Measurements from ENCODE around the gene CFAP210.

The CFAP210 gene

GRCh38 chr2:169659320-169659719 is 34.9 kb downstream of the CFAP210 start:
- no peak for DNase-seq (ENCODE audit: low read depth in 2 of 2)
- TF ChIP-seq CTCF (IDR thresholded peaks at IDR 0.05; ENCODE audit: low read depth, low read length): no peak

GRCh38 chr2:169658877-169659276 is 35.3 kb downstream of the CFAP210 start:
- no peak for DNase-seq (ENCODE audit: low read depth in 2 of 2)
- TF ChIP-seq CTCF (IDR thresholded peaks at IDR 0.05; ENCODE audit: low read depth, low read length): no peak

More at GRCh38 chr2:169659320-169659719, 34.9 kb downstream of the CFAP210 start:
- no peak overlapping the region for H3K4me3 ChIP-seq (replicated peaks in 1 of 2; ENCODE audit: low read depth in 2 of 2, low read length in 2 of 2)

GRCh38 chr2:169656164-169656563 is 38.0 kb downstream of the CFAP210 start:
- TF ChIP-seq CTCF (IDR thresholded peaks at IDR 0.05; ENCODE audit: low read depth, low read length): no peak
- DNase-seq (ENCODE audit: low read depth in 2 of 2): no peak
- no peak overlapping the region for H3K4me3 ChIP-seq (replicated peaks in 1 of 2; ENCODE audit: low read depth in 2 of 2, low read length in 2 of 2)

More at GRCh38 chr2:169658877-169659276, 35.3 kb downstream of the CFAP210 start:
- H3K4me3 ChIP-seq (replicated peaks in 1 of 2; ENCODE audit: low read depth in 2 of 2, low read length in 2 of 2): no peak overlapping the region

- no peak for DNase-seq (ENCODE audit: low read depth in 2 of 2)
- no peak overlapping the region for H3K4me3 ChIP-seq (replicated peaks in 1 of 2; ENCODE audit: low read depth in 2 of 2, low read length in 2 of 2)
- TF ChIP-seq CTCF (IDR thresholded peaks at IDR 0.05; ENCODE audit: low read depth, low read length): no peak
Measured at GRCh38 chr2:169653636-169654035, 40.6 kb downstream of the CFAP210 start.

- H3K4me3 ChIP-seq (replicated peaks in 1 of 2; ENCODE audit: low read depth in 2 of 2, low read length in 2 of 2): no peak overlapping the region
- no peak for DNase-seq (ENCODE audit: low read depth in 2 of 2)
- no peak for TF ChIP-seq CTCF (IDR thresholded peaks at IDR 0.05; ENCODE audit: low read depth, low read length)
Measured at GRCh38 chr2:169649278-169649677, 44.9 kb downstream of the CFAP210 start.

- DNase-seq (ENCODE audit: low read depth in 2 of 2): no peak
- no peak for TF ChIP-seq CTCF (IDR thresholded peaks at IDR 0.05; ENCODE audit: low read depth, low read length)
- no peak overlapping the region for H3K4me3 ChIP-seq (replicated peaks in 1 of 2; ENCODE audit: low read depth in 2 of 2, low read length in 2 of 2)
Measured at GRCh38 chr2:169647496-169647895, 46.7 kb downstream of the CFAP210 start.

GRCh38 chr2:169644173-169644572 is 50.0 kb downstream of the CFAP210 start:
- no peak for TF ChIP-seq CTCF (IDR thresholded peaks at IDR 0.05; ENCODE audit: low read depth, low read length)
- H3K4me3 ChIP-seq (replicated peaks in 1 of 2; ENCODE audit: low read depth in 2 of 2, low read length in 2 of 2): no peak overlapping the region
- DNase-seq (ENCODE audit: low read depth in 2 of 2): no peak
